Measurements from ENCODE around the gene LMNTD2.

The LMNTD2 gene

DNA sequence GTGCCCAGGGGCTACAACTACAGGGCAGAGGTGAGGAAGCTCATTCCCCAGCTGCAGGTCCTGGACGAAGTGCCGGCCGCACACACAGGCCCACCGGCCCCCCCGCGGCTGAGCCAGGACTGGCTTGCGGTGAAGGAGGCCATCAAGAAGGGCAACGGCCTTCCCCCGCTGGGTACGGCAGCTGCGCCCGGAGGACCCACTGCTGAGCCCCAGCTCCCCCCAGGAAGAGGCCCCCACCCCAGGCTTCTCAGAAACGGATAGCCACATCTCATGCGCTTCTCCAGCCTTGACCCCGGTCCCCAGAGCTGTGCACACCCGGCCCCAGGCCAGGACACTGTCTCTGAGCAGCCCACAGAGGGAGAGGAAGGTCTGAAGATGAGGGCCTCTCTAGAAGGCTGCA lies 9.4 kb downstream of the LMNTD2 start:
- no peak for DNase-seq

DNA sequence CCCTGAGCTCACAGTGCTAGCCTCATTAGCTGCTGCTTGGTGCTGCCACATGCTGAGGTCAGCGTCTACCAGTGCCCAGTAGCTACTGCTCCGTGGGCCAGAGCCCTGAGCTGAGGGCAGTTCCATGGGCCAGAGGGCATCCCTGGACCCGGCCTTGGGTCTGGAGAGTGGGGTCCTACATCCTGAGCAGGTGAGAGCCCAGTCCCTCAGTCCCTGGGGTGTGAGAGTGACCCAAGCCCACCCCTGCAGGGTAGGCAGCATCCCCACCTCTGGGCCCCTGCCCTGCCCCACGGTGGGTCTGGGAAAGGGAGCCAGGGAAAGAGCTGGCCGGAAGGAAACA lies 9.8 kb downstream of the LMNTD2 start:
- no peak for DNase-seq

DNA sequence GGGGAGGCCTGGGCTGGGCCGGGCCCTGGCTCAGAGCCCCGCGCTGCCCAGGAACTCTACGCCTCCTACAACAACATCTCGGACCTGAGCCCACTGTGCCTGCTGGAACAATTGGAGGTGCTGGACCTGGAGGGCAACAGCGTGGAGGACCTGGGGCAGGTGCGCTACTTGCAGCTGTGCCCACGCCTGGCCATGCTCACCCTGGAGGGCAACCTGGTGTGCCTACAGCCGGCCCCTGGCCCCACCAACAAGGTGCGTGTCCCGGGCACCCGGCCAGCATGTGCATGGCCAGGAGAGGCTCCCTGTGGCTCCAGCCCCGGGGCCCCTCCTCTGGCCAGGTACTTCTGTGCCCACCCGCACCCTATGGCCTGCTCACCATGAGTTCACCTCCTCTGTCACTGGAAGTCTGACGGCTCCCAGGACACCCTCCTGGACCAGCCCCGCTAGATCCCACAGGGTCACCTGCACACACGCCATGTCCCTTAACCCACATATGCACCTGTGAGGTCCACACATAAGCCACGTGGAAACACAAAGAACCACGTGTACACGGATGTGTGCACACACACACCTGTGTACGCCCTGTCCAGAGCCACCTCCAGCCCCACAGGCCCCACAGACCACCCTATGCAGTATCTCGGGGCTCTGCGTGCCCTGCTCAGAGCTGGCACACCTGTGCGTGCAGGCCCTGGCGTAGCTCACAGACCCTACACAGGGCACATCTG lies 10.4 kb downstream of the LMNTD2 start:
- no peak for DNase-seq

DNA sequence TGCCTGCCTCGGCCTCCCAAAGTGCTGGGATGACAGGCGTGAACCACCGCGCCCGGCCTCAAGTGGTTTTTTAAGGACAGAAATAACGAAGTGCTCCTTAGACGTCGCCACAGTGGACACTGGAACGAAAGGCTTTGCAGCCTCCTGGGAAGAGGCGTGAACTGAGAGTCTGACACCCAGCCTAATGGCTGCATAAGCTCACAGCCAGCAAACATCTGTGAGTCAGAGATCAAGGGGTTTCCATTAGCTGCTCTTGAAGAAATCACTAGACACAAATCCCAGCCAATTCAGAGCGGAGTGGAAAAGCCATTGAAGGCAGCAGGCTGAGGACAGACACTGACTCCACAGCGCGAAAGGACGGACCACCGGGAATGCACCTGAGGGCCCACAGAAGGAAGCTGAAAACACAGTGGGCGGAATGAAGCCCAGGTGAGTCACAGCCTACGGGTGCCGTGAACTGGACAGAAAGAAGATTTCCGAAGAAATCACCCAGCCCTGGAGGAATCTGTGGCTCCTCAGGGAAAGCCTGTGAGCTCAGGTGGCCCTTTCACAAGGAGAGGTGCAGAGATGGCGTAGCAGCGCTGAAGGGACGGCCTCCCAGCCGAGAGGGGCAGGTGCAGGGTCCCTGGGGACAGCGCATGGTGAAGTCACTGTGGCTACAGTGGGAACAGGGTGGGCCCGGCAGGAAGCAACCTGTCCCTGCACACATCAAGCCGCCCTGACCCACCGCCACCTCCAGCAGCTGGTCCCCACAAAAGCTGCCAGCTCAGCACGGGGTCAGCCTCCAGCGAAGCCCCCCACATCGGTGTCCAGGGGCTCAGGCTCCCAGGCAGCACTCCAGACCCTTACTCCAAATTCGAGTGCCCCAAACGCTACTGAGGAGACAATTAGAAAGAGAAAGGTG lies 11.6 kb downstream of the LMNTD2 start:
- DNase-seq = no peak

DNA sequence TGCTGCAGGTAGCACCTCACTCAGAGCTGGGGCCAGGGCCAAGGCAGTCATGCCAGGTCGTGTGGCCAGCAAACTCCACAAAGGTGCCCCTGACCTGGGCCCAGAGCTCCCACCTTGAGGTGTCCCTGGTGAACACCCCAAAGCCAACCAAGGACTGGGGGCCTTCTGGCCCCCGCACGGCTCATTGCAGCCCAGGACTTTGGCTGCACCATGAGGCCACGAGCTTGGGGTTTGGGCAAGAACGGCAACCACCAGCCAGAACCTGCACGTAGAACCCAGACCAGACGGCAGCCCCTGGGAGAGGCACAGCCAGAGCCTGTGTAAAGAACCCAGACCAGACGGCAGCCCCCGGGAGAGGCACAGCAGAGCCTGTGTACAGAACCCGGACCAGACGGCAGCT lies 15.4 kb downstream of the LMNTD2 start:
- DNase-seq = no peak

GRCh38 chr11:544817-545166 lies 15.7 kb downstream of the LMNTD2 start:
- DNase-seq = no peak

DNA sequence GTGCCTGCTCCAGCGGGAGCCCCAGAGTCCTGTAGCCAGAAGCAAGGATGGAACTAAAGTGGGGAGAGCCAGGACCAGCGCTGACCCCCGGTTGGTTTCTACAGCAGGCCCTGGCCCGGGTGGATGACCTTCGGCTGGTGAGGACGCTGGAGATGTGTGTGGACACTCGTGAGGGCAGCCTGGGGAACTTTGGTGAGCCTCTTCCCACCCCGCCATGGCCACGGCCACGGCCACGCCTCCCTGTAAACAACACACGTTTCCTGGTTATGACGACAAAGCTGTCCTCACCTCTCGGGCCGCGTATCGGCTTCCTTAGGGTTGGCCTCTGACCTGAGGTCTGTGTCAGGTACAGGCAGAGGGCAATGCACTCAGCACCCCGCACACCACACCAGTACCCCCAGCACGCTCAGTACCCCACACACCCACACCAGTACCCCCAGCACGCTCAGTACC lies 19.1 kb downstream of the LMNTD2 start:
- DNase-seq = no peak

GRCh38 chr11:540583-541432 lies 19.7 kb downstream of the LMNTD2 start:
- no peak for DNase-seq

DNA sequence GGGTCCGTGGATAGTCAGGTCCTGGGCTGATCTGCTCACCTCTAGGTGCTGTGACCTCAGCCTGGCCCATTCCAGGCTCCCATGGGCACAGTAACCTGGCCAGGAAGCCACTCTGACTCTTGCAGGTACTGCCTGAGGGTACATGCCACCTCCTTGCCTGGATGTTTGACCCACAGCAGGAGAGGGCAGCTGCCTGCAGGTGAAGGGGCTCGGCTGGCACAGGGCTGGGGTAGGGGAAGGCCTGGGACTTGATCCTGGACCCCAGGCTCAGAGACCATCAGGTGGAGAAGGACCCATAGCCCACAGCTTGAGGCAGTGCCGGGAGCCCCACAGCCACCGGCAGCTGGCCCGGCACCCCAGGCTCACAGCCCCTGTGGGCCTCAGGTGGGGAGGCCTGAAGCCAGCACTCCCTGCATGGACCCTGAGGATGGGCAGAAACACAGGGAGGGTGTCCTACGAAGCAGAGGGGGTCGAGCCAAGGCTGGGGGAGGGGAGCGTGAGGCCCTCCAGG lies 20.5 kb downstream of the LMNTD2 start:
- no peak for DNase-seq

DNA sequence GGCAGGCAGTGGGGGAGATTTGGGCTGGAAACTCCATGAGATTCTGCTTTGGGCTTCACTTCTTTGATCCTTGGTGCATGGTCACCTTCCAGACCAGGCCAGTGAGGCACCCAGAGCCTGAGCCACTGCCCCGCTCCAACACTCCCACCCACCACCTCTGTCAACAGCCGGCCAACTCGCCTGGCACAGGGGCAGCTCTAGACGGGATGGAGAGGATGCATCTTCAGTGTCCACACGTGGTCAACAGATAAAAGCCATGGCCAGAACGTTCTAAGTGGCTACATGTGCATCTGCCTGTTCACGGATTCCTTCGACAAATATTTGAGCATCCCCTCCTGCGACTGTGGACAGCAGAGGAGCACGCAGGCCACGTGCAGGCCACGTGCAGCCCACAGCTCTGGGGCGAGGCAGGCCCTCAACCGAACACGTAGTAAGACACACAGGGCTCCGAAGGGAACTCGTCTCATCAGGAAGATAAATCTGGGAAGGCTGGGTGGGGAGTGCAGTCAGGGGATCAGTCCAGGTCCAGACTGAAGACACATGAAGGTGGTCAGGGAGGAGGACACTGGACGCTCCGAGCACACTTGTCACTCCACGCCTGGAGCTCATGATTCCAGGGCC lies 22.0 kb downstream of the LMNTD2 start:
- DNase-seq = no peak

DNA sequence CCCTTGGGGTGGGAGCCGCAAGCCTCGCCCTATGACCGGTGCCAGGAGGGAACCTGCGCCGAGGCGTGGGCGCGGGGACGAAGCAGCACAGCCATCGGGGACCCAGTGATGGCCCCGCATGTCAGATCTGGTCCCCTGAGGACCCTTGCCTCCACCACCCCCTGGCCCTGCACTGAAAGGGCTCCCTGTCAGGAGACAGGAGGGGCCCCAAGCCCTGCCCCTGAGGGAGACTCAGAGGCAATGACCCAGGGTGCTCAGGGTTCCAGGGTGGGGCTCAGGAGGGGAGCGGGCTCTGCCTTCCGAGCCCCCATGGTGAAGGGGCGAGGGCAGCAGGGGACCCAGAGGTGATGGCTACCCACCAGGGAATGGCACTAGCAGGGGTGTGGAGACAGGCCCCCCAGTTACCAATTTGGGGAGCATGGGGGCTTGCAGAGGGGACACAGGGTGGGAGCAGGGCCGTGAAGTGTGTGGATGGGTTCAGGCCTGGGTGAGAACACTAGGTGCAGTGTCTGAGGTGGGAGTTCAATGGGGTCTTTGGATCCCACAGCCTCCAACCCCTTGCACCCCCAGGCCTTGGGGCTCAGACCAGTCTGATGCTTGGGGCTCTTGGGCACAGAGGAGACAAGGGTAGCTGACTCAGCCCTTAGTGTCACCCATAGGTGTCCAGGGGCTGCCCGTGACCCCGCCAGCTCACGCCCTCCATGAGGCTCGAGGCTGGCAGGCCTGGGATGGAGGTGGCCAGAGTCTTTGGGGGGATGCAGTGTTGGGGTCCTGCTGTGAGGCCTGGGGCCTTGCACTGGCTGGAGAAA lies 22.7 kb downstream of the LMNTD2 start:
- no peak for DNase-seq

DNA sequence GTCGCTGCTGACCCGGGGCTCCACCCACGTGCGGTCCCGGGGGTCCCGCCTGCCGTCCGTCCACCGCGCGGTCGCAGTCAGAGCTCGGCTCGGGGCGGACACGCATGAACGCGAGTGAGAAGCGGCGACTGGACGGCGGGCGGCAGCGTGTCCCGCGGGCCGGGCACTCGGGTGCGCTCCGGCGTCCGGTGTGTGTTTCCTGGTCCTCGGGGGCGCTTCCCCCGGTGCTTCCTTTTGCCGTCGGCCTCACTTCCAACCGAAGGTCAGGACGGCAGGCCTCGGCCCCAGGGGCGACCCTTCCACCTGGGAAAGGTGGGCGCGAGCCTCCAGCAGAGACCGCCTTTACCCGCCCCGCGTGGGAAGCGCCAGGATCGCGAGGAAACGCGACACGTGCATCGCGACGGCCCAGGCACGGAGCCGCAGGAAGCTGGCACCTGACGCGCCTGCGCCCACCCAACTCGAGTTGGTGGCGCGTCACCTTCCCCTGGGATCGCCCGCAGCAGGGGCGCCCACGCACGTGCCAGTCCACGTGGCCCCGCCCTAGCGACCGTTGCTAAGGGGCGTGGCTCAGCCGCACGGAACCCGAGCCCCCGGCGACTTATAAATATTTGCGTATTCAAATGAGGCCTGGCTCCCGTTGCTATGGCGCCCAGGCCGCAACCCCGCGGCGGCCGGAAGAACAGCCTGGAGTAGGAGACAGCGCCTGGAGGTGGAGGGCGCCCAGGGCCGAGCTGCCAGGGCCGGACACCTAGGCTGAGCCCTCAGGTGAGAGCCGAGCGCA lies 23.5 kb downstream of the LMNTD2 start, which contains the start of gene LRRC56:
Gene LRRC56, plus strand, starts transcription at position 687 of the 781 bp plus-strand sequence. CDS start 3,158 bp downstream, outside the sequence.
- DNase-seq = peak; percentile 74

DNA sequence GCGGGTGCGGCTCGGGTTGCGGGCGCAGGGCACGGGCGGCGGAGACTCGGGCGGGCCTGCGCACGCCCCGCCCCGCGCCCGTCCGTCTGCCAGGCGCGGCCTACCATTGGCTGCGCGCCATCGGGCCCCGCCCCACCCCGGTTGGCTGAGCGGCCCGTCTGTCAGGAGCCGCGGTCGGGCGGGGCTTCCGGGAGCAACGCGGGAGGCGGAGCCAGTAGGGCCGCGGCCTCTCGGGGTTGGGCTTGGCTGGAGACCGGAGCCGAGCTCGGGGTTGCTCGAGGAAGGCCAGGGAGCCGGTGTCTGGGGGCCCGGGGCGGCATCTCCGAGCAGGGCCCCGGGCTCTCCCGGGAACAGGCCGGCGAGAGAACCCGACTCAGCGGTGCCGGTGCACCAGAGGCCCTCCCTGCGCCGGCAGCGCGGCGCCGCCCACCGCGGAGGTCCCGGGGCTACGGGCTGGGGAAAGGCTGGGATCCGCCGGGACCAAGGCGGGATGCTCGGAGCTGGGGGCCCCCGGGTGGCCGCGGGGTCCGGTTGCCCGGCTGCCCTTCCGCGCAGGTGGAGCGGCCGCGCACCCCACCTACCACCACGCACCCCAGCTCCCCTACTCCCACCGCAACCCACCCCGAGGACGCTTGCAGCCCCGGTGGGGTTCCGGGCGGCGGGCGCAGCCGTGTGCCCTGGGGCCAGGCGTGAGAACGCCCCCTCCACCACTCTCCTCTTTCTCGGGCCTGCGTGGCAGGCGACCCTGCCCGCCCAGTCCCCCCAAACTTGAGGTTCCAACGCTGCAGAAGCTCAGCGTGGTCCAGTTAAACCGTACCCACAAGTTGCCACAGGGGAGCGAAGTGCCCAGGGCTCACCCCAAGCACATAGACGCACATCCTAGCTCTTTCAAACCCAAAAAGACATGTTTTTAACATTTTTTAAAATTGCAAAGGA lies 24.8 kb downstream of the LMNTD2 start, which contains the start of gene HRAS:
Gene HRAS, minus strand, starts transcription at position 58 of the 936 bp plus-strand sequence.
- DNase-seq = peak; percentile 72

DNA sequence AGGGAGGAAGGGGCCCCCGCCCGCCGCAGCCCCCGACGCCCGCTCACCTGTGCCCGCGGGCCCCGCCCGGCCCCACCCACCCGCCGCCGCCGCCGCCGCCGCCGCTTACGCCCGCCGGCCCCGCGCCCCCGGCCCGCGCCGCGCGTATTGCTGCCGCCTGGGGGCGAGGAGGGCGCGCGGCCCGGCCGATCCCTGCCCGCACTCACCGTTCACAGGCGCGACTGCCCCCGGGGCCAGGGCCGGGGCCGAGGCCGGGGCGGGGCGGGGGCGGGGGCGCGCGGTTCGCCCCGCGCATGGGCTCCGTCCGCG lies 25.4 kb downstream of the LMNTD2 start:
- DNase-seq = no peak

DNA sequence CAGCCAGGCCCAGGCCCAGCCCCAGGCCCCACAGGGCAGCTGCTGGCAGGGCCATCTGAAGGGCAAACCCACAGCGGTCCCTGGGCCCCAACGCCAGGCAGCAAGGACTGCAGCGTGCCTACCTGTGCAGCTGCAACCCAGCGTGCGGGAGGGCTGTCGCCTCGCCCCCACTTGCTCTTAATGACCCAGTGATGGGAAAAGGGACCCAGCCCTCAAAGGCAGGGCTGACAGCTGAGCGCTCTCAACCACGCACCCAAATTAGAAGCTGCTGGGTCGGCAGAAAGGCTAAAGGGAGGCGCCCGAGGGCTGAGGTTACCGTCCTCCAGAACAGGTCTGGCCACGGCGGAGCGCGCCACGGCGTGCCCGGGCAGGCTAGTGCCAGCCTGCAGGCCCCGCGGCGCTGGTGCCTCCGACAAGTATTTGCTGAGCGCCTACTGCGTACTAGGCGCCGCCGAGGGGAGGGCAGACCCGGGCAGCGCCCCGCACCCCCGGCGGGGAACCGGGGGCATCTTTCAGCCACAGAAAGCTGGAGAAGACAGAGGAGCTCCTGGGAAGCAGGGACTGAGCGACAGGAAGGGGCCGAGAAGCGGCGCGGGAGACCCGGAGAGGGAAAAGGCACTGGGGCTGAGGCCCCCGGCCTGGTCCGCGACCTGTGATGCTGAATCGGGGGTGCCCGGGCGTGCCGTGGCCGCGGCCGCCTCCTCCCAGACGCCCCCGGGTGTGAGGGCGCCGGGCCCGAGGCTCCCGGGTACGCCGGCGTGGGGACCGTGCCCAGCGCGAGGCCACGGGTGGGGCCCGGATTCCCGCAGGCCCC lies 25.9 kb downstream of the LMNTD2 start:
- peak; percentile 48 for DNase-seq

DNA sequence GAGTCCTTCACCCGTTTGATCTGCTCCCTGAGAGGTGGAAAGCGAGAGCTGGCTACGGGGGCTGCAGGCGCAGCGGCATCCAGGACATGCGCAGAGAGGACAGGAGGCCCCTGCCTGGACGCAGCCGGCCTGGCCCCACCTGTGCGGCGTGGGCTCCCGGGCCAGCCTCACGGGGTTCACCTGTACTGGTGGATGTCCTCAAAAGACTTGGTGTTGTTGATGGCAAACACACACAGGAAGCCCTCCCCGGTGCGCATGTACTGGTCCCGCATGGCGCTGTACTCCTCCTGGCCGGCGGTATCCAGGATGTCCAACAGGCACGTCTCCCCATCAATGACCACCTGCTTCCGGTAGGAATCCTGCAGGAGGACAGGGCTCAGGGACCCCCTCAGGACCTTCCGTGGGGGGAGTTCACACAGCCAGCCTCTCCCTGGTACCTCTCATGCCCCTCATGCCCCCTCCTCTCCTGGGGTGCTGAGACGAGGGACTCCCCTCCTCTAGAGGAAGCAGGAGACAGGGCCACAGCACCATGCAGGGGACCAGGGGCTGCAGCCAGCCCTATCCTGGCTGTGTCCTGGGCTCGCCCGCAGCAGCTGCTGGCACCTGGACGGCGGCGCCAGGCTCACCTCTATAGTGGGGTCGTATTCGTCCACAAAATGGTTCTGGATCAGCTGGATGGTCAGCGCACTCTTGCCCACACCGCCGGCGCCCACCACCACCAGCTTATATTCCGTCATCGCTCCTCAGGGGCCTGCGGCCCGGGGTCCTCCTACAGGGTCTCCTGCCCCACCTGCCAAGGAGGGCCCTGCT lies 26.7 kb downstream of the LMNTD2 start:
- no peak for DNase-seq

- no peak for DNase-seq
These were observed 27.5 kb downstream of the LMNTD2 start for GRCh38 chr11:532986-533585.
